HCT116 (cell line): ENCODE results near the gene C10orf95. TPM values are rescaled to one million over a fixed set of nuclear protein-coding genes. Genes with fewer than 3 reads are reported as not detected.
A peak's percentile ranks its signal among the peaks of the same experiment; 100 is the strongest.

ENCODE experiments used
- ATAC-seq: fragments of 200-7000 bp; cut with Tn5 transposase; 2 replicates; pipeline ENCODE4 v1.9.1; 2020; ENCODE audit warnings: mild to moderate bottlenecking, moderate library complexity
- BruUV-seq: library from RNA; stranded (reverse); fragments of 400-500 nt; replicated peaks from 2 replicates; lab custom pipeline; 2021; lab: Mats Ljungman, UMichigan
- CTCF ChIA-PET: fragments of 300-600 bp; sonication (Branson Sonifier 250); formaldehyde crosslinking; loops from one replicate; lab custom pipeline; 2021; ENCODE audit warnings: antibody characterized with exemption; lab: Charles Lee
- POLR2A ChIA-PET: fragments of 300-600, 350-600 bp; sonication (Branson Sonifier 250); formaldehyde crosslinking; loops from one replicate; lab custom pipeline; 2021; ENCODE audit warnings: antibody characterized with exemption; lab: Charles Lee
- RAD21 ChIA-PET, 2 experiments: fragments of 300-600 bp; sonication (Branson Sonifier 250); formaldehyde crosslinking; loops; one replicate each; lab custom pipeline; 2023; ENCODE audit warnings: low total read pairs in 2 of 2; ENCODE audit not compliant: uncharacterized antibody in 2 of 2, unreplicated experiment in 2 of 2, low non-redundant PET in 1 of 2; lab: Charles Lee
- DNase-seq: peaks from one replicate; pipeline ENCODE4 v3.0.0-alpha.2; 2010; ENCODE audit warnings: low read depth, low spot score
- H2AFZ ChIP-seq: fragments of 200-600 bp; shearing (Covaris generic), sonication (generic); 2 replicates; pipeline ENCODE4 v1.6.1; 2017; ENCODE audit warnings: low read depth, mixed run types, mixed read lengths, antibody characterized with exemption, low read length; ENCODE audit not compliant: poor library complexity, severe bottlenecking
- H3K27ac ChIP-seq: 2 replicates; pipeline ENCODE4 v1.5.1; 2012; ENCODE audit warnings: low read depth, low read length
- H3K27me3 ChIP-seq: fragments of 200-600 bp; sonication (generic); 2 replicates; pipeline ENCODE4 v1.6.1; 2016; ENCODE audit warnings: mixed run types, low read length, mixed read lengths; ENCODE audit not compliant: insufficient read depth
- H3K36me3 ChIP-seq, 2 experiments: fragments of 200-500 bp in 1 of 2; fragments of 200-600 bp in 1 of 2; sonication (Bioruptor generic) in 1 of 2; sonication (generic) in 1 of 2; 2 replicates each; pipeline versions ENCODE4 v1.5.1 to v1.6.1; 2014 to 2016; ENCODE audit warnings: low read length in 2 of 2, inconsistent platforms in 1 of 2, mixed read lengths in 1 of 2, mixed run types in 1 of 2; ENCODE audit not compliant: insufficient read depth in 2 of 2, control insufficient read depth in 1 of 2
- H3K4me1 ChIP-seq, 2 experiments: fragments of 200-600 bp in 1 of 2; sonication (generic) in 1 of 2; 2 replicates each; pipeline versions ENCODE4 v1.5.1 to v1.6.1; 2012 to 2017; ENCODE audit warnings: low read length in 2 of 2, inconsistent platforms in 1 of 2, mild to moderate bottlenecking in 1 of 2, mixed read lengths in 1 of 2, mixed run types in 1 of 2, moderate library complexity in 1 of 2; ENCODE audit not compliant: insufficient read depth in 2 of 2, control insufficient read depth in 1 of 2
- H3K4me2 ChIP-seq: fragments of 200-600 bp; sonication (generic); 2 replicates; pipeline ENCODE4 v1.6.1; 2017; ENCODE audit warnings: mixed run types, low read length, mixed read lengths
- H3K4me3 ChIP-seq, 2 experiments: fragments of 200-600 bp in 1 of 2; sonication (generic) in 1 of 2; replicated peaks in 1 of 2; 2 replicates each; pipeline ENCODE4 v1.5.1; 2011 to 2016; ENCODE audit warnings: low read length in 2 of 2, control low read depth in 1 of 2, low read depth in 1 of 2, mild to moderate bottlenecking in 1 of 2, mixed read lengths in 1 of 2, mixed run types in 1 of 2
- H3K79me2 ChIP-seq: fragments of 200-600 bp; sonication (generic); 2 replicates; pipeline ENCODE4 v1.6.1; 2017; ENCODE audit warnings: mild to moderate bottlenecking, mixed run types, low read length, moderate library complexity, mixed read lengths; ENCODE audit not compliant: insufficient read depth
- H3K9ac ChIP-seq: fragments of 200-600 bp; sonication (generic); 2 replicates; pipeline ENCODE4 v1.6.1; 2016; ENCODE audit warnings: low read length, mixed read lengths
- H3K9me2 ChIP-seq: fragments of 200-600 bp; sonication (generic), shearing (Covaris generic); 2 replicates; pipeline ENCODE4 v1.6.1; 2017; ENCODE audit warnings: mixed run types, mild to moderate bottlenecking, moderate library complexity; ENCODE audit not compliant: insufficient read depth
- H3K9me3 ChIP-seq, 2 experiments: fragments of 200-500 bp in 1 of 2; fragments of 200-600 bp in 1 of 2; sonication (Bioruptor generic) in 1 of 2; sonication (generic) in 1 of 2; 2 replicates each; pipeline ENCODE4 v1.6.1; 2014 to 2017; ENCODE audit warnings: low read length in 2 of 2, mixed read lengths in 2 of 2, inconsistent platforms in 1 of 2, low read depth in 1 of 2, mild to moderate bottlenecking in 1 of 2, mixed run types in 1 of 2, moderate library complexity in 1 of 2; ENCODE audit not compliant: control insufficient read depth in 1 of 2, insufficient read depth in 1 of 2
- H4K20me1 ChIP-seq: fragments of 200-600 bp; sonication (generic), shearing (Covaris generic); 2 replicates; pipeline ENCODE4 v1.6.1; 2017; ENCODE audit warnings: mixed run types, mild to moderate bottlenecking, moderate library complexity; ENCODE audit not compliant: insufficient read depth
- EZH2phosphoT487 ChIP-seq: fragments of 200-600 bp; IDR thresholded peaks from 2 replicates; pipeline ENCODE4 v1.6.1; 2018; ENCODE audit warnings: antibody characterized with exemption, borderline replicate concordance
- MAX ChIP-seq: IDR thresholded peaks from 2 replicates; pipeline ENCODE4 v1.6.1; 2012
- POLR2A ChIP-seq: IDR thresholded peaks from 2 replicates; pipeline ENCODE4 v1.7.0; 2011; ENCODE audit warnings: borderline replicate concordance; ENCODE audit not compliant: insufficient read depth, insufficient read length; ENCODE audit errors: extremely low read depth
- REST ChIP-seq: IDR thresholded peaks from 2 replicates; pipeline ENCODE4 v1.6.1; 2012; ENCODE audit warnings: low read depth
- SIN3A ChIP-seq: IDR thresholded peaks from 2 replicates; pipeline ENCODE4 v1.6.1; 2012; ENCODE audit warnings: low read depth
- TCF7L2 ChIP-seq: IDR thresholded peaks from 2 replicates; pipeline ENCODE4 v1.7.0; 2011; ENCODE audit warnings: borderline replicate concordance, inconsistent platforms; ENCODE audit not compliant: insufficient read depth, insufficient read length; ENCODE audit errors: extremely low read depth
- ZFX ChIP-seq: fragments of 450-650 bp; IDR thresholded peaks from 2 replicates; pipeline ENCODE4 v1.6.1; 2017
- intact Hi-C: fragments of 100-400 bp; cut with micrococcal nuclease; formaldehyde crosslinking; loops from 2 replicates; pipeline ENCODE4 v1.10.0; 2022
- total RNA-seq: library from RNA; stranded (reverse); gene quantifications from one replicate; pipeline ENCODE4 v1.2.1, GENCODE V29; 2021; ENCODE audit not compliant: unreplicated experiment

Gene C10orf95
- total RNA-seq, 1 experiment from 2014 or later, result 2.1 TPM

- no peak for DNase-seq
- RAD21 ChIA-PET, result interaction anchor here in 1 of 2 experiments (0.7 to 0.8 kb wide), 2 partner anchors 36 to 172 kb away, joined by 3 to 8 read pairs; no protein-coding TSS in a partner anchor
- CTCF ChIA-PET, result interaction anchor here (1.0 to 9.3 kb wide), 8 partner anchors 8 to 232 kb away, joined by 3 to 154 read pairs (median 11); partner anchors contain the start of genes ELOVL3, FBXL15 and SUFU
- peak overlapping the region; percentile 56 for H3K27ac ChIP-seq
- H3K79me2 ChIP-seq, result peaks cover under 1% of the 10 kb centered on the region; the same call in 1 of the 2 replicates
- intact Hi-C loops, result no loop called here
- TF ChIP-seq ZFX (peak; percentile 29; the same call in 1 of the 2 replicates), POLR2A (no peak)
- H3K4me1 ChIP-seq, result peaks cover 16 to 53% of the 10 kb centered on the region in 2 experiments
- H3K4me2 ChIP-seq, result peak overlapping the region; percentile 62
- H4K20me1 ChIP-seq, result no peaks in the 10 kb centered on the region
- no TSS peak for BruUV-seq
- H3K27me3 ChIP-seq, result no peaks in the 10 kb centered on the region
- H3K4me3 ChIP-seq, result 0 out of 4 replicates have a peak overlapping the region, but pooled peaks of 1 of the 2 experiments have one; percentile 17
- POLR2A ChIA-PET, result interaction anchor here (0.7 to 3.5 kb wide), 3 partner anchors 19 to 172 kb away, joined by 3 to 15 read pairs (median 3); partner anchors contain the start of gene FBXL15
- peaks cover 11 to 22% of the 10 kb centered on the region in 2 experiments; a peak in 3 of 4 replicates for H3K36me3 ChIP-seq
- ATAC-seq, result peak; percentile 45
- no peaks in the 10 kb centered on the region for H3K9me2 ChIP-seq
- H3K9me3 ChIP-seq, result no peaks in the 10 kb centered on the region
- peak overlapping the region; percentile 51 for H3K9ac ChIP-seq
- no peak overlapping the region for H2AFZ ChIP-seq
Measured at GRCh38 chr10:102401735-102402511, 49.4 kb downstream of the C10orf95 start.

- Histone ChIP-seq H3K79me2 (peaks cover 7% of the 10 kb centered on the region; the same call in 1 of the 2 replicates), H3K4me1 (peaks cover 21 to 59% of the 10 kb centered on the region in 2 experiments), H3K4me3 (0 out of 4 replicates have a peak overlapping the region, but pooled peaks of 1 of the 2 experiments have one; percentile 17), H3K27me3 (no peaks in the 10 kb centered on the region), H3K36me3 (peaks cover 11 to 26% of the 10 kb centered on the region in 2 experiments; a peak in 3 of 4 replicates), H2AFZ (no peak overlapping the region), H3K27ac (peak overlapping the region; percentile 56), H3K9me3 (no peaks in the 10 kb centered on the region), H3K4me2 (peak overlapping the region; percentile 62), H3K9ac (peak overlapping the region; percentile 51), H3K9me2 (no peaks in the 10 kb centered on the region), H4K20me1 (no peaks in the 10 kb centered on the region)
- DNase-seq, result no peak
- no peak for ATAC-seq
- ChIA-PET CTCF (interaction anchor here (1.0 to 9.3 kb wide), 3 partner anchors 7 to 172 kb away, joined by 3 to 154 read pairs (median 3); partner anchors contain the start of genes ELOVL3 and SUFU), RAD21 (interaction anchor here (0.8 to 2.3 kb wide), 2 partner anchors 171 kb away, joined by 3 to 8 read pairs; no protein-coding TSS in a partner anchor), POLR2A (interaction anchor here (3.5 kb wide), 1 partner anchor 171 kb away, joined by 15 read pairs; no protein-coding TSS in a partner anchor)
- TF ChIP-seq MAX (no peak), EZH2phosphoT487 (no peak), SIN3A (no peak), TCF7L2 (no peak), REST (no peak), POLR2A (no peak), ZFX (no peak)
- BruUV-seq, result no TSS peak
- intact Hi-C loops, result no loop called here
Measured at GRCh38 chr10:102401342-102401654, 50.0 kb downstream of the C10orf95 start.
